ENCODE data around the gene APAF1. TPM values are rescaled to one million over a fixed set of nuclear protein-coding genes. Genes with fewer than 3 reads are reported as not detected.

Gene APAF1
- total and polyA plus RNA-seq, 10 of the 15 experiments (the other 5 are each of a cell fraction or from before 2014, with no cell fraction given) = 4.2 to 19.1 (median 14.2) TPM

DNA sequence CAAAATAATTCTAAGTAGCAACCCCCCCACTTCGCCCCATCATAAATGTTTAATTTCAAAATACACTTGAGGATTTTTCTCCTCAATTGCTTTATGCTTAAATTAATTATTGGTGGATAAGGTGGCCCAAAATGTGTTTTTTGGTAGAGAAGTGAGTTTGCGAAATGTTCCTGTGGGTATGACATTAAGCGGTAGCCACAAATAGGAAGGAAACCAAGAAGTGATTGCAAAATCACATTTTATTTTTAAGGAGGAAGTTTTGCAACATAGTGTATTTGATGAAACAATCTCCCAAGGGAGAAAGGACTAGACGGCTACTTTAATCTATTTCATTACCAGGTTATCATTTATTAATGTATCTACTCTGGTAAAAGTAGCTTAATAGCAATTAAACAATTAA is 26.1 kb upstream of the APAF1 start (continued):
- TF ChIP-seq, protein P1, sequence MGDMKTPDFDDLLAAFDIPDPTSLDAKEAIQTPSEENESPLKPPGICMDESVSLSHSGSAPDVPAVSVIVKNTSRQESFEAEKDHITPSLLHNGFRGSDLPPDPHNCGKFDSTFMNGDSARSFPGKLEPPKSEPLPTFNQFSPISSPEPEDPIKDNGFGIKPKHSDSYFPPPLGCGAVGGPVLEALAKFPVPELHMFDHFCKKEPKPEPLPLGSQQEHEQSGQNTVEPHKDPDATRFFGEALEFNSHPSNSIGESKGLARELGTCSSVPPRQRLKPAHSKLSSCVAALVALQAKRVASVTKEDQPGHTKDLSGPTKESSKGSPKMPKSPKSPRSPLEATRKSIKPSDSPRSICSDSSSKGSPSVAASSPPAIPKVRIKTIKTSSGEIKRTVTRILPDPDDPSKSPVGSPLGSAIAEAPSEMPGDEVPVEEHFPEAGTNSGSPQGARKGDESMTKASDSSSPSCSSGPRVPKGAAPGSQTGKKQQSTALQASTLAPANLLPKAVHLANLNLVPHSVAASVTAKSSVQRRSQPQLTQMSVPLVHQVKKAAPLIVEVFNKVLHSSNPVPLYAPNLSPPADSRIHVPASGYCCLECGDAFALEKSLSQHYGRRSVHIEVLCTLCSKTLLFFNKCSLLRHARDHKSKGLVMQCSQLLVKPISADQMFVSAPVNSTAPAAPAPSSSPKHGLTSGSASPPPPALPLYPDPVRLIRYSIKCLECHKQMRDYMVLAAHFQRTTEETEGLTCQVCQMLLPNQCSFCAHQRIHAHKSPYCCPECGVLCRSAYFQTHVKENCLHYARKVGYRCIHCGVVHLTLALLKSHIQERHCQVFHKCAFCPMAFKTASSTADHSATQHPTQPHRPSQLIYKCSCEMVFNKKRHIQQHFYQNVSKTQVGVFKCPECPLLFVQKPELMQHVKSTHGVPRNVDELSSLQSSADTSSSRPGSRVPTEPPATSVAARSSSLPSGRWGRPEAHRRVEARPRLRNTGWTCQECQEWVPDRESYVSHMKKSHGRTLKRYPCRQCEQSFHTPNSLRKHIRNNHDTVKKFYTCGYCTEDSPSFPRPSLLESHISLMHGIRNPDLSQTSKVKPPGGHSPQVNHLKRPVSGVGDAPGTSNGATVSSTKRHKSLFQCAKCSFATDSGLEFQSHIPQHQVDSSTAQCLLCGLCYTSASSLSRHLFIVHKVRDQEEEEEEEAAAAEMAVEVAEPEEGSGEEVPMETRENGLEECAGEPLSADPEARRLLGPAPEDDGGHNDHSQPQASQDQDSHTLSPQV (IDR thresholded peaks at IDR 0.05) = no peak
- no peak for TF ChIP-seq NFXL1 (IDR thresholded peaks at IDR 0.05; ENCODE audit: borderline replicate concordance)
- TF ChIP-seq SMARCA5 (IDR thresholded peaks at IDR 0.05) = no peak
- no peak for TF ChIP-seq NR2C2 (IDR thresholded peaks at IDR 0.05; ENCODE audit: borderline replicate concordance, control insufficient read depth, insufficient read length, low read depth)
- TF ChIP-seq, protein P2, sequence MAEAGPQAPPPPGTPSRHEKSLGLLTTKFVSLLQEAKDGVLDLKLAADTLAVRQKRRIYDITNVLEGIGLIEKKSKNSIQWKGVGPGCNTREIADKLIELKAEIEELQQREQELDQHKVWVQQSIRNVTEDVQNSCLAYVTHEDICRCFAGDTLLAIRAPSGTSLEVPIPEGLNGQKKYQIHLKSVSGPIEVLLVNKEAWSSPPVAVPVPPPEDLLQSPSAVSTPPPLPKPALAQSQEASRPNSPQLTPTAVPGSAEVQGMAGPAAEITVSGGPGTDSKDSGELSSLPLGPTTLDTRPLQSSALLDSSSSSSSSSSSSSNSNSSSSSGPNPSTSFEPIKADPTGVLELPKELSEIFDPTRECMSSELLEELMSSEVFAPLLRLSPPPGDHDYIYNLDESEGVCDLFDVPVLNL (IDR thresholded peaks at IDR 0.05; ENCODE audit: low read depth, low read length) = no peak
